Stimulated activated CD8-positive, alpha-beta memory T cell treated with anti-CD3 and anti-CD28 coated beads, Interleukin-4, amount 100 ng/mL, for 1 hour (primary cell): ENCODE data around the gene PDLIM1.

Experiments used
- DNase-seq, 2 donors: peaks; one replicate each; pipeline ENCODE4 v3.0.0-alpha.2; 2020; ENCODE audit warnings: low read depth in 2 of 2, low spot score in 1 of 2

Gene PDLIM1

DNA sequence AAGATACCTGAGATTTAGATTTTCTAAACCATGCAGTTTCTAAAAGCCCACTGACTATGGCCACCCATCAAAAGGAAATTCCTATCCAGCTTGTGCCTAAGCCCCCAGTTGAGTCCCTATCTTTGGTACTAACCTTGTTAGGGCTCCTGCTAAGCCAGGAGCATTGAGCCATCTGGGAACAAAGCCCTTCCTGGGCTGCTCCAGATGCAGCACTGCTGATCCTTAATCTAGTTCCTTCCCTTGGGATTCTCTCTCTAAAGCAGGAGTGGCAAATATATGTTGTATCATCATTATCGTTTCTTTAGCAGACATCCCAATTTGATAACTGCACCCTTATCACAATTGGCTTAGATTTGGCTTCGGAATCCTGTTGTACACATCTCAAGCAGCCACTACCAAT, 24.7 kb upstream of the PDLIM1 start:
- no peak for DNase-seq

DNA sequence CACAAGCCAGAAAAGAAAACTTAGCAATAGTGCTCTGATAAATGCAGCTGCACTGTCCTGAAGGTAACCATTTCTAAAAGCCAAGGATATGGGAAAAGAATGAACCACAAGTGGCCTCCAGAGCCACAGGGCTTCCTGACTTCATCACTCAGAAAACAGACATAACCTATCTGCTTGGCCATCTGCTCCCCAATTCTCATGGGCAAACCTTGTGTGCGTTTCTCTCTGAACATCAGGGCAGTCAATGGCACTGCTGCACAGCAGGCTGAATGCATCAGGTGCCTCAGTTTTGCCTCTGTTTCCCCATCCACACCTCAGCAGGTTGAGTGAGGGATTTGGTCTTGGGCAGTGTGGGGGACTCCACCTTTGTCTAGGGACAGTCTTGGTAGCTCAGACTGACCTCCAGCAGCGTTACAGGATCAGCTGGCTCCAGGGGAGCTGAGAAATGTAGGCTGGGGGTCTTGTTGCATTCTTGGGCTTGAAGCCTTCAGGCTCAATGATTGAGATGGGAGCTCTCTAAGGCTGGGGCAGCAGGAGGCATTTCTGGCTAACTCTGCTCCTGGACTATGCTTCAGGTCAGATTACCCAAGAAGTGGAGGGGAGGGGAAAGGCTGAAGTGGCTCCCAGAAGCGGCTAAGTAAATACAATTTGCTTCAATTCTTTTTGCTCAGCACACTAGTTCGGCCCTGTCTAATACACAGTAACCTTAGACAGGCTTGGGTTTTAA, 23.6 kb upstream of the PDLIM1 start:
- DNase-seq: no peak

DNA sequence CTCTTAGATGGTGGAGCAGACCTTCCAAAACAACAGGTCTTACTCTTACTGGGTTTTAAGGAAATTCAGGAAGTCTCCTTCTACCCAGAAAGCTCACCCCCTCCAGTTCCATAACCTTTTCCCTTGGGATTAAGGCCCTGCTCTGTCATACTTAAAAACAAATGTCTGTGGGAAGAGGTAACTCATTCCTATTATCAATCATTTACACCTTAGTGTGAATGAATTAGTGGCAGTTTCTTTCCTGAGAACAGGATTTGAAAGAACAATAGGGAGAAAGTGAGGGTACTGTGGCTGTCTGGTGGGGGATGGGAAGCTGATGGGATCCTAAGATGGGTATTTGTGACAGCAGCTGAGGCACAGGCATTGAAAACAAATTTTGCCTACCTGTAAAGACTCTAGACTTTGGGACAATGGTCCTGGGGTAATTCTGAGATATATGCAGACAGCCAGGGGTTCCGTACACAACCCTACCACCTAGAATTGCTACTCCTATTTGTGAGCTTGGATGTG, 22.2 kb upstream of the PDLIM1 start:
- no peak for DNase-seq

DNA sequence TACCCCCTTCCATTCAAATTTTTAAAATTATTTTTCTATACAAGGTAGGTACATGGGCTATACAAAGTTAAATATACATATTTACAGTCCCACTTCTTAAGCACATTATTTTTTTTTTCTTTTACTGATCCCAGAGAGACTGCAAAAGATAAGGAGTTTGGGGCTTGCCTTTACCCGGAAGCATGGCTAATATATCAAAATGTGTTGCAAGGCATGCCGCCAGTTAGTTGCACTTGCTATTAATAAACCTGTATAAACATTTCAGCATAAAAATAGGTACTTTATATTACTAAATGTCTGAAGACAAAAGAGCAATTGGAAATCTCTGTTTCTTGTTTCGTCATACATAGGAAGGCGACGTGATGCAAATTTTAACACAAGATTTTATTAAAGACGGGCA, 21.5 kb upstream of the PDLIM1 start:
- DNase-seq: no peak

DNA sequence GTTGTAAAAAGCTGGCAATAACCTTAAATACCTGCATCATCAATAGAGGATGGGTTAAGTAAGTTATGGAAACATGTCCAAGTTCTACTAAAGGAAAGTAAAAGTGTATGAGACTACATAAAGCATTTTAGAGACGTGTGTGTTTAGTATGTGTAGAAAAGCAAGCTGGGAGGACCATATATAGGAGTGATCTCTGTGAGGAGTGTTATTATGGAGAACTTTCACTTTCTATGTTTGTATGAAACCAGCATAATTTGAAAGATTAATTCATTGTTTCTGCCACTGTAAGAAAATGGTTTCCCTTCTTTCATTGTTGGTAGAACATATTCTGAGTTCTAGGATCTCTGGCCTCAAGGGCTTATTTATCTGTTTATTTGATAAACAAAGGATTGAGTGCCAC, 19.2 kb upstream of the PDLIM1 start:
- DNase-seq: no peak

DNA sequence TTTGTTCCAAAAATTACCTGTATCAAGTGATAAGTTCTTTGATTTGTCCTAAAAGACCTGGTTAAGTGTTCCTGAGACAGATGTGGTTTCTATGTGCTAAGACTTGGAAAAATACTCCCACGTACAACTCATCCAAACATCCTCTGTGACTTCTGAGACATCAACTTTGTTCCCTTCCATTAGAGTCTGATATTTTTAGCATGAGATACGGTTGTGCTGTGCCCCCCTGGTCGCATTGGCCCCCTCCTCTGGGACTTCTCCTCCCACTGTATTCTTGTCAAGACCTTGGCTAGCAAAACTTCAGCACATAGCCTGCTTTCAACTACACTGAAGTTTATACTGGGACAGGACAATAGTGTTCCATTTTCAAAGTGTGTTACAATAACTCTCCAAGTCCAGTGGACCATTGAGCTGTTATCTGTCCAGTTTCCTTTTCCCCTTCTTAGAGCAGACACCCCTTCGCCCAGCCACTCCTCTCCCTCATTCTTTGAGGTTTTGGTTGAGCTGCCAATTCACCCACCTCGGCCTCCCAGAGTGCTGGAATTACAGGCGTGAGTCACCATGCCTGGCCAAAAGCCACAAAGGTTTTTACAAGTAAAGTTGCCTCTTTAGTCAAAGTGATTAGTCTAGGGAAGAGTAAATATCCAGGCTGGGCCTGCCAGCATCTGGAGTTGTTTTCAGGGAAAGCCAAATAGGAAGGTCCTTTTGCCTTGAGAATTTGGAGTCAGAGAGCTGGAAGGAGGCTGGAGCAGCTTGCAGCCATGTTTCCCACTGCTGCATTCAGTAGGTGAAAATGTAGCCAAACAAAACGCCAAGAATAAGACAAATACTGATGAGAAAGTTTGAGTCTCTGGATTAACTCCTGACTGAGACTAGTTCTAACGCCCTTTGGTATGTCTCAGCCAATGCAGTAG, 17.8 kb upstream of the PDLIM1 start:
- no peak for DNase-seq

DNA sequence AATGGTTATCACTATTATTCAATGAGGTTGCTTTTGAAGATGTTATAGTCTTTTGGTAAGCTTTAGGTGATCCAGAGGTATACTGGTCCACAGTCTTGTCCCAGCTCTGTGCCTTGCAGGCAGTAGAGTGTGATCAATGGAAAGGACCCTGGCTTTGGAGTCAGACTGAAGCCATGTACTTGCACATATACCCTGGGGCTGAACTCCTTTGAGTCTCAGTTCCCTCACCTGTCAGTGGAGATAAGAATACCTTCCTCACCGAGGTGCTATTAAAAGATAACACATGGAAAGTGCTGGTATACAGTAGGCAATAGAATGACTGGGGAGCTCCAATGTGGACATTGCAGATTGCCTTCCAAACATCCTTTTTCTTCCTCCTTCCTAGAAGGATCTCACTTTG, 16.0 kb upstream of the PDLIM1 start:
- no peak for DNase-seq

DNA sequence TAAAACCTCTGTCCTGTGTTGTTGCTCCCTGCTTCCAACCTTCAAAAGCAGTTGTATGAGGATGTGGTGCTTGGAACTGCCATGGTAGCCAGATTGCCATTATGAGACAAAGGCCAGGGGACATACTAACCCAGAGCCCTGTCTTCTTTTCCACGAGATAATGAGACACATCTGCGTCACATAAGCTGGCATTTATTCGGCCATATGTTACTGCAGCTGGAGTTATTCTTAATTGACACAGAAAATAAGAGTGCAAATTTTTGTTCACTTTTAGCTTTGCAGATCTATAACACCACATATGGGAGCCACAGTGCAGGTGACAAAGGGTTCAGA, 15.5 kb upstream of the PDLIM1 start:
- DNase-seq: no peak

DNA sequence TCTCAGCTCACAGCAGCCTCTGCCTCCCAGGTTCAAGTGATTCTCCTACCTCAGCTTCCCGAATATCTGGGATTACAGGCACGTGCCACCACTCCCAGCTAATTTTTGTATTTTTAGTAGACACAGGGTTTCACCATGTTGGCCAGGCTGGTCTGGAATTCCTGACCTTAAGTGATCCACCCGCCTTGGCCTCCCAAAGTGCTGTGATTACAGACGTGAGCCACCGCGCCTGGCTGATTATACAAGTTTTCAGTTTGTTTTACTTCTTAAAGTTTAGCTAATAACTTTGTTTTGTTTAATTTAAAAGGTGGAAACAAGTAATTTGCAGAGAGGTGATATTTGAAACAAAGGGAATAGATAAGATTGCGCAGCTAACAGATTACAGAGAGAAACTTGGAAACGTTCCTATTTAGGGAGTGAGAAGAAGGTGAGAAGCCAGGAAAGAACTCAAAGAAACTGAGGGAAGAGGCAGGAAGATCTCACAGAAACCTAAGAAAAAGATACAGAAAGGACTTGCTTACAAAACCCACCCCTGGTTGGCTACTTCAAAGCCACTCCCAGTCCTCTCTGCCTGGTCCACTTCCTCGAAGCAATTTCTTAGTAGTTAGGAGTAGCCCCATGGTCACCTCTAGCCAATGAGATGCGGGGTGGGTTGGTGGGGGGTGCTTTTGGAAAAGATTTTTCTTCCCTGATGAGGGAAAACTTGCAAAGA, 15.0 kb upstream of the PDLIM1 start:
- DNase-seq: no peak

DNA sequence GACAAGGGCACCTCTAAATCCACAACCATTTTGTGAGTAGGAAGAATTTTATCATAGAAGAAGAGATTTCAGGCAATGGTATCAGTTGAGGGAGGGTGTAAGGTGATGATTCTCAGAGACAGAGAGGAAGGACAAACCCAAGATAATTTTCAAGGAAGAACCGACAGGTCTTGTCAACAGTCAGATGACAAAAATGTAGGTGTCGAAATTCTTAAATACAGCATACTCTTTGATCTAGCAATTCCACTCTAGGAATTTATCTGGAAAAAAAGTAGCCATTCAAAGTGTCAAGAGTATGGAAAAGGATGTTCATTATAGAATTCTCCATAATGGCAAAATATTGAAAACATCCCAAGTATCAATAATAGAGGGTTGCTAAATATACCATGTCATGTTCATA, 14.2 kb upstream of the PDLIM1 start:
- DNase-seq: no peak

DNA sequence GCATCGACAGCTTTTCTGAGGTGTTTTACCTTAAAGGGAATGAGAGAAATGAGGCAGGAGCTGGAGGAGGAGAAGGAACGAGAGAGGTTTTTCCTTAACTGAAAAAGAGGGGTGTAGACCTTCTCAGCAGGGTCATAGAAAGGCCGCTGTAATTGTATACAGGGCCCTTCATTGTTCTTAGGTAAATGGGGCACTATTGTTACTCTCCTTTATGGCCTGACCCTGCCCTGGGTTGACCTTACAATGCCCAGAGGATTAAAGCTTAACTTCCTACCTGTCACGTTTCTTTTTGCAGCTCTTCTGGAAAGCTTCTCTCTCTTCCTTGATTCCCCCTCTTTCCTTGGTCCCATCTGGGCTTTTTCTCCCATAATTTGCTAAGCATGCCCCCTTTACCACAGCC, 13.7 kb upstream of the PDLIM1 start:
- DNase-seq: no peak

DNA sequence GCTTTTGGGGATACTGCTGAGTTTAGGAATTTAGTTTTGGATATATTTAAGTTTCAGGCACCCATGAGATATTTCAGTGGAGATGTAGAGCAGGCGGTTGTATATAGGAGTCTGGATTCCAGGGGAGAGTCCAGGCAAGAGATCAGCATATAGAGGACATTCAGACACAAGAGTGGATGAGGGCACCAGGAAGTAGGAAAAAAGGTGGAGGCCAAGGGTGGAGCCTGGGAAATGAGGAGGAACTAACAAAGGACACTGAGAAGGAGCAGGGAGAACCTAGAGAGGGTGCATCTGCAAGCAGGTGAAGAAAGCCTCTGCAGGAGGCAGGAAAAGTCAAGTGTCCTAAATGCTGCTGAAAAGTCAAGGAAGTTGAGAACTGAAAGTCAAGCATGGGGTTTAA, 13.1 kb upstream of the PDLIM1 start:
- DNase-seq: no peak

DNA sequence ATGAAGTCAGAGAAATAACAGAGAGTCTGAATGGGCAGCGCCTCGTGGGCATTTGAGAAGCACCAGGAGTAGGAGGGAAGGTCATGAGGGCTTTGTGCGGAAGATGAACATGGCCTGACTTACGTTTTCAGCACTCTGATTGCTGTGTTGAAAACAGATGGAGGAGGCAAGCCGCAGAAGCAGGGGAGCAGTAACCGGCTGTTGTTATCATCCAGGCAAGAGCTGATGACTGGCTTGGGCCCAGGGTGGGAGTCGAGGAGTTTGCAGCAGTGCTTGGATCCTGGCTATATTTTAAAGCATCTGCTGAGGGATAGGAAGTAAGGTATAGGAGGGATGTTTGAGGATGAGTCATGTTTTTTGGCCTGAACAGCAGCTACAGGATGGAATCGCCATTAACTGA, 12.7 kb upstream of the PDLIM1 start:
- no peak for DNase-seq

DNA sequence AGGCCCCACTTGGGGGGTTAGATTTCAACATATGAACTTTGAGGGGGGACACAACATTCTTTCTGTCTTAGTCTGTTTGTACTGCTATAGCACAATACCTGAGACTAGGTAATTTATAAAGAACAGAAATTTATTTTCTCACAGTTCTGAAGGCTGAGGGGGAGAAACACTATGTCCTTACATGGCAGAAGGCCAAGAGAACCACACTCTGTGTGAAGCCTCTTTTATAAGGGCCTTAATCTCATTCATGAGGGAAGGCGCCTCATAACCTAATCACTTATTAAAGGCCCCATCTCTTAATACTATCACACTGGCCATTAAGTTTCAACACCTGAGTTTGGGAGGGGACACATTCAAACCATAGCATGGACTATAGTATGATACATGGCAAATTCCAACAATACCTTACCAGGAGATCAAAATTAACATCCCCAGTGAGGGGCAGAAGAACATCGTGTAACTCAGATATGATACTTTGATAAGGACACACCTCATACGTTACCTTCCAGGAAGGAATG, 9.3 kb upstream of the PDLIM1 start:
- no peak for DNase-seq

DNA sequence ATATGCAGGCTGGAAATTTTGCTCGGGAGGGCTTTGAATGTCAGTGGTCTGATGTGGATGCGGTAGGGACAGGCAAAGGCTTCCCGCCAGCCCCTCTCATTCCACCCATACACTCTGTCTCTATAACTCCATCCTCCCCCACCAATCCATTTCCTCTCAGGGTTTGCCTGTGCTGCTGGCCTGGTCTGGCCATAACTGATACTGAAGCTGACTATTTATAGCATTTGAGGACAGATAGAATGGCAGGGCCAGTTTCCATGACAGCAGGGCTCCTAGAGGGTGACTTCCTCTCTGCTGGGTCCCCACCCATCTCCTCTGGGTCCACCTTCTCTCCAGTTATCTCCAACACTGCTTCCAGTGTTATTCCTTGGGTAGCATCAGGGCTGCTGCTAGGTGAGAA, 6.6 kb upstream of the PDLIM1 start:
- DNase-seq: no peak

DNA sequence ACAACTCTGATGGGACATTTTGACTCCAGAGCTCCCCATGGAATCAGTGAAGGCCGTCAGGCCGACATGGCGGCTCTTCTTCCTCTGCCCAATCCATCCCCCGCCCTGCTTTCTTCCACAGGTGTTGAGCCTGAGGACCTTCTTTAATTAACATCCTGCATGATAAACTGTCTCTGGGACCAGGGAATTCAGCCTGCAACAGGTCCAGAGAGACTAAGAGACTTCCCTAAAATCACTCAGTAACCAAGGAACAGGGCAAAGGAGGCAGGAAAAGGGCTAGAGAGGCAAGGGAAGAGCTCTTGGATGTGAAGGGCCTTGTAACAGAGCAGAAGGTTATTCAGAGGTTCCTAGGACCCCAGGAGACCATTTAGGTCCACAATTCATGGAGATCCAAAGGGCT, 6.0 kb upstream of the PDLIM1 start:
- DNase-seq: no peak

DNA sequence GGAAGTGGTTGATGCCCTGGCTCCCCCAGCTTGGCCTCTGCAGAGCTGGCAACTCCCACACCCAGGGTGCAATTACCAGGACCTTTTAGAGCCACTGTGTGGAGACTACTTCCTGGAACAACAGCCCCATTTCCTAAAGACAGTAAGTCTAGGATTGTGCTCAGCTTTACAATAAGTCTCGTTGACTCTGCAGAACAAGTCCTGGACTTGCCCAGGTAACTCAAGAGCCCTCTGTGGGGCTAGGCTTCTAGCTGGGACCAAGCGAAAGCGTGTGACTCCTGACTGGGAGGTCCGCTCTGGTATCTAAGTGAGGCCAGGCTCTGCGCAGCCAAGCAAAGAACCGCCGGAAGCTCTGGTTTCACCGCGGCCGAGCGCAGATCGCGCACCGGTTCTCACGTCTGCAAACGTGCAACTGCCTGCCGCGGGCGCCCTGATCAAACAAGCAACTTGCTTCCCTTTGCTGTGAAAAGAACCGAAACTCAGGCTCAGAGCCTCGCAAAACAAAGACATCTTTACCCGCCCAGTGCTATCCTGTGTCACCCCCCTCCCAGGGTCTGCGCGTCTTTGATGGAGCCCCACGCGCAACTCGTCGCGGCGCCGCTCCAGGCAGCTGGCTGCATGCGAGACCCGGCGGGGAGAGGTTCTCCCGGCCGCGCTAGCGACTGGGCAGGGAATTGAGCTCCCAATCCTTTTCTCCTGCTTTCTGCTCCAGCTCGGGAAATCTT, 4.4 kb upstream of the PDLIM1 start:
- peak in 1 of 2 donors; percentile 10 for DNase-seq

DNA sequence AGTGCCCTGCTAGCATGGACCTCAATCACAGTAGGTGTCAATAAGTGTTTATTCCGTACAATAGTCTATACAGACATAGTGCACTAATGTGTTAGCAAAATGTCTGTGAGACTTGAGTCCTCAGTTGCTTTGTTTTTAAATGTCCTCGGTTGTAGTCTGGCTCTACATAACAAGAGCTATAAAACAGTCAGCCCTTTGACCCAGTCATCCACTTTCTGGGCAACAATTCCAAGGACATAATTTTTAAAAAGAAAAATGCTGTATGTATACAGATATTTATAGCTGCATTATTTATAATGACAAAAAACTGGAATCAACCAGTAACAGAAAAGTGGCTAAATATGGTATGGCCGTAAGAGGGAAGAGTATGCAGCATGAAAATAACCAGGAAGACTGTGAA, 2.8 kb upstream of the PDLIM1 start:
- no peak for DNase-seq

DNA sequence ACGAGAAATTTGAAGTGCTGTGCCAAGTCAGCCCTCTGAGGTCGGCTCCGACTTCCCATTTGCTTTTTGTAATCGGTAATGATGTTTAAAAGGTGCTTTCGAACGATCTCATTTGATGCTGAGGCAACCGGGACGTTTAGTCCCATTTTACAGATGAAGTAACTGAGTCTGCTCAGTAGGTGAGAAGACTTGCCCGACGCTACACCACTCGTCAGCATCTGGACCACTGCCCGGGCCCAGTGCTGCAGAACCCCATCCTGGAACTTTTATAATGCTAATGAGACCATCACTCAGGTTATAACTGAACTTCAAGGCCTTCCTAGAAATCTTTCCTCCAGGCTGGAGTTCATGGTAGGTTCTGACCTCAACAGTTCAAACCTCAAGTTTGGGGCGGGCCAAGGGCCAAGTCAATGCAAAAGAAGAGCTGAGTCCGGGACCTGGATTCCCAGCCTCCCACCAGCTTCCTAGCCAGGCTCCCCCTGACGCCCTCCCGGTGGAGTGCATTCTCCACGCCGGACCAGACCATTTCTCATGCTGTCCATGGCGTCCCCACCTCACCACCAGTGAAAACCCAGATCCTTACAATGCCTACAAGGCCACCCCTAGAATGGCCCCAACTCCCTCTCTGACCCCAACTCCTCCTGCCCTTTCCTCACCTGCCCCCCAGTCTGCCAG, 699 bp upstream of the PDLIM1 start:
- no peak for DNase-seq

DNA sequence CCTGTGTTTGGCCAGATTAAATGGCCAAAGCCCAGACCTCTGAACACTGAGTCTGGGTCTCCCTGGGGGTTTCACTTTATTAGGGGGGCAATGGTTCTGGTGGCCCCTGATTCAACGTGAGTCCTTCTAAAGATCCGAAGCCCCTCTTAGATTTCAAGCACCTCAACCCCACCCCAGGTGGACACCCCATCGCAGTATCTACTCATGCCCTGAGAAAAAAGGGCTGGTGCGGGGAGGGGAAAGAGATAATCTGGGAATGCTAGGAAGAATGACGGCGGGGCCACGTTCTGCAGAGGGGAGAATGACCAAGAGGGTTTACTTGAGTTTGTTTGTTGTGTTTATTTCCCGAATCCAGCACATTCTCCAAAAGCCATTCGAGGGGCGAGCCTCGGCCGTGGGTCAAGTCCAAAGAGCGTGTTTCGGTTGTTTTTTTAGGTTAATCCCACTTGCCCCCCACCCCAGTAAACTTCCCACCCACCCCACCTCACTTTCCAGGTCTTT, 832 bp downstream of the PDLIM1 start:
- no peak for DNase-seq
